ENCODE results near the gene HIVEP3.

Gene HIVEP3

DNA sequence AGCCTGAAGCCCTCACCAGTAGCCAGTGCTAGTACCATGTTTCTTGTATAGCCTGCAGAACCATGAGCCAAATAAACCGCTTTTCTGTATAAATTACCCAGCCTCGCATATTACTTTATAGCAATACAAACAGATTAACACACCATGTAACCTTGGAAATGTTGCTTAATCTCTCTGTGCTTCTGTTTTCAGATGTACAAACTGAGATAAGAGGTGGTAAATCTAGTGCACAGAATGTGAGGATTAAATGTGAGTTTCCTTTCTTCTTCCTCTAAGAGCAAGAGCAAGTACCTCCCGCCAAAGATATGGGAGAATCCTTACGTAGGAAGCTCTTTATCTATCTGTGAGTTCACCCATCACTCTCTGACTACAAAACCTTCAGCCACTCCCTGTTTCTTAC lies 128.4 kb downstream of the HIVEP3 start:
- TF ChIP-seq, protein P1, sequence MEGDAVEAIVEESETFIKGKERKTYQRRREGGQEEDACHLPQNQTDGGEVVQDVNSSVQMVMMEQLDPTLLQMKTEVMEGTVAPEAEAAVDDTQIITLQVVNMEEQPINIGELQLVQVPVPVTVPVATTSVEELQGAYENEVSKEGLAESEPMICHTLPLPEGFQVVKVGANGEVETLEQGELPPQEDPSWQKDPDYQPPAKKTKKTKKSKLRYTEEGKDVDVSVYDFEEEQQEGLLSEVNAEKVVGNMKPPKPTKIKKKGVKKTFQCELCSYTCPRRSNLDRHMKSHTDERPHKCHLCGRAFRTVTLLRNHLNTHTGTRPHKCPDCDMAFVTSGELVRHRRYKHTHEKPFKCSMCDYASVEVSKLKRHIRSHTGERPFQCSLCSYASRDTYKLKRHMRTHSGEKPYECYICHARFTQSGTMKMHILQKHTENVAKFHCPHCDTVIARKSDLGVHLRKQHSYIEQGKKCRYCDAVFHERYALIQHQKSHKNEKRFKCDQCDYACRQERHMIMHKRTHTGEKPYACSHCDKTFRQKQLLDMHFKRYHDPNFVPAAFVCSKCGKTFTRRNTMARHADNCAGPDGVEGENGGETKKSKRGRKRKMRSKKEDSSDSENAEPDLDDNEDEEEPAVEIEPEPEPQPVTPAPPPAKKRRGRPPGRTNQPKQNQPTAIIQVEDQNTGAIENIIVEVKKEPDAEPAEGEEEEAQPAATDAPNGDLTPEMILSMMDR (IDR thresholded peaks at IDR 0.05): no peak
- Histone ChIP-seq H3K4me1 (peaks cover 5% of the 10 kb centered on the region), H3K27ac (no peak overlapping the region), H3K79me2 (no peaks in the 10 kb centered on the region), H3K9ac (no peak overlapping the region), H3K27me3 (ENCODE audit: control insufficient read depth, insufficient read depth, low read length) (no peaks in the 10 kb centered on the region), H3K4me2 (ENCODE audit: low read length) (no peak overlapping the region), H3K36me3 (ENCODE audit: control insufficient read depth, insufficient read depth, low read length) (no peaks in the 10 kb centered on the region), H3K9me3 (ENCODE audit: control insufficient read depth, low read length) (no peaks in the 10 kb centered on the region), H3K4me3 (ENCODE audit: low read depth, low read length) (no peak overlapping the region), H2AFZ (no peak overlapping the region)

DNA sequence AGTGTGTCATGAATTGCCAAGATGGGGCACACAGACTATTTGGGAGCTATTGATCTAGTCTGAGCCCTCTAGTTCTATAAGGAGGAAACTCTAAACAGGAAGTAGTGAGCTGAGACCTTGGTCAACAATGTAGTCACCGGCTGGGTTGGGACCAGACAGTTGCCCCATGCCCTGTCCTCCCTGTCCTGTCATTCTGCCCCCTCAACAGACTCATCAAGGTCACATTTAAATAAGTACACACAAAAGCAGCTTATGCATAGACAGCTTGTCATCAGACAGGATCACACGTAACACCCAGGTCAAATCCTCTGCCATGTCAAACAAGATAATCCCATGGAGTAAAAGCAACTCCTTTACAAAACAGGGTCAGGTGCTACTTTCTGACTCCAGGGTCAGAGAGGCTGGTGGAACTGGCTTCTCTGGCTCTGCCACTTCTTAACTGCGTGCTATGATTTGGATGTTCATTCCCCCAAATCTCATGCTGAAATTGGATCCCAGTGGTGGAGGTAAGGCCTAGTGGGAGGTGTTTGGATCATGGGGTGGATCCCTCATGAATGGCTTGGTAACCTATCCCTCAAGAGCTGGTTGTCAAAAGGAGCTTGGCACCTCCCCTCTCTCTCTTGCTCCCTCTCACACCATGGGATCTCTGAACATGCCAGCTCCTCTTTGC lies 128.9 kb downstream of the HIVEP3 start:
- Histone ChIP-seq H3K4me3 (ENCODE audit: low read depth, low read length) (no peak overlapping the region), H3K27me3 (ENCODE audit: control insufficient read depth, insufficient read depth, low read length) (no peaks in the 10 kb centered on the region), H3K4me1 (peaks cover 5% of the 10 kb centered on the region), H3K79me2 (no peaks in the 10 kb centered on the region), H3K27ac (no peak overlapping the region), H2AFZ (no peak overlapping the region), H3K9ac (no peak overlapping the region), H3K9me3 (ENCODE audit: control insufficient read depth, low read length) (no peaks in the 10 kb centered on the region), H3K4me2 (ENCODE audit: low read length) (no peak overlapping the region), H3K36me3 (ENCODE audit: control insufficient read depth, insufficient read depth, low read length) (no peaks in the 10 kb centered on the region)
- TF ChIP-seq, protein P1 (IDR thresholded peaks at IDR 0.05): no peak

DNA sequence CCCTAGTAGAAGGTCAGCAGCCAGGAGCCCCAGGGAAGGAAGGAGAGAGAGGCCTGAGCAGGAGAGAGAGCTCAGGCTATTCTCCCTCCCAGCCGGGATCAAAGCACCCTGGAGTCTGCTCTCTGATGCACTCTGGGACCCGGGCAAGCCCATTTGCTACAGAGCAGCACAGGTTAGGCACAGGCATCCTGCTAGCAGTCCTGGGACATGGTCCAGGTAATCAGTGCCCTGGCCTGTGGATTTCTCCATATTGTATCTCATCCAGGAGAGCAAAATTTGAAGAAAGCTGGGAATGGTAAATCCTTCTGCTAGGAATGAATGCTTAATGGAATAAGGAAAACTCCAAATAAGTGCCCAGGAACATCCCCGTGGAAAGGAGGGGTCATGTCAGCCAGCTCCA lies 130.3 kb downstream of the HIVEP3 start:
- H3K79me2 ChIP-seq: no peaks in the 10 kb centered on the region
- H3K27me3 ChIP-seq (ENCODE audit: control insufficient read depth, insufficient read depth, low read length): no peaks in the 10 kb centered on the region
- H3K4me2 ChIP-seq (ENCODE audit: low read length): no peak overlapping the region
- H3K36me3 ChIP-seq (ENCODE audit: control insufficient read depth, insufficient read depth, low read length): no peaks in the 10 kb centered on the region
- H3K9me3 ChIP-seq (ENCODE audit: control insufficient read depth, low read length): no peaks in the 10 kb centered on the region
- no peak overlapping the region for H2AFZ ChIP-seq
- H3K4me1 ChIP-seq: peaks cover 5% of the 10 kb centered on the region
- TF ChIP-seq, protein P1 (IDR thresholded peaks at IDR 0.05): no peak
- no peak overlapping the region for H3K4me3 ChIP-seq (ENCODE audit: low read depth, low read length)
- H3K27ac ChIP-seq: no peak overlapping the region
- no peak overlapping the region for H3K9ac ChIP-seq

DNA sequence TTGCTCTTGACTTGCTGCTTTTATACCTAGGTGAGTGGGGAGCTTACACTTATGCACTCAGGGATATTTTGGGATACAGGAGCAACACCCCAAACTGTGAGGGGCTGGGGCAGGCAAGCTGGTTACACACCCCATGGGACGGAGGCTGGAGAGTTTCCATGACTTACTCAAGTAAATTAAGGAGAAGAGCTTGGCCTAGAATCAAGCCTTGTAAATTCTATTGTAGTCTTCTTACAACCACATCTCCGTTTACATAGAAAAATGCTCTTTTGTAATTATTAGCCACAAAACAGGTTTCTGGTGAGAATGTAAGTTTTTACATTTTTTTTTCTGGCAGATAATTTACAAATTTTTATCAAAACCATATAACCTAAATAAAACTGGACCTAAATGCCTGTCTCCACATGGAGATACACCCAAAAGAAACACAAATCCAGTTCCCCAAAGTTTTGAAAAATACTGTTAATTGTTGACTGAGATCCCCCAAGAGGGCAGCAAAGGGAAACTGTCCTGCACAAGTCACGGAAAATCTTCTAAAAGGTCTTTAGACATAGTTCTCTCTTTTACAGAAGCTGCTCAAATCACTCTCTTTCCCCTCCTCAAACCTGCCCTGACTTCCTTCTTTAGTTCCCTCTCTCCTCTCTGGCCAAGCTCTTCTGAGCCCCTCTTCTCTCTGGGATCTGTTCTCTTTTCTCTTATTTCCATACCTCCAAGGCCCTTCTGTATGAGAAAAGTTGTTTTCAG lies 134.0 kb downstream of the HIVEP3 start:
- TF ChIP-seq, protein P1 (IDR thresholded peaks at IDR 0.05): no peak
- H3K4me1 ChIP-seq: no peaks in the 10 kb centered on the region
- H3K79me2 ChIP-seq: no peaks in the 10 kb centered on the region
- H2AFZ ChIP-seq: no peak overlapping the region
- no peaks in the 10 kb centered on the region for H3K9me3 ChIP-seq (ENCODE audit: control insufficient read depth, low read length)
- H3K4me3 ChIP-seq (ENCODE audit: low read depth, low read length): no peak overlapping the region
- H3K4me2 ChIP-seq (ENCODE audit: low read length): no peak overlapping the region
- H3K27me3 ChIP-seq (ENCODE audit: control insufficient read depth, insufficient read depth, low read length): no peaks in the 10 kb centered on the region
- no peak overlapping the region for H3K9ac ChIP-seq
- H3K36me3 ChIP-seq (ENCODE audit: control insufficient read depth, insufficient read depth, low read length): no peaks in the 10 kb centered on the region
- no peak overlapping the region for H3K27ac ChIP-seq

Measured in parathyroid adenoma (tissue), 2 donors.